CD4-positive, alpha-beta T cell (primary cell): ENCODE measurements around the gene PAOX. TPM values are rescaled to one million over a fixed set of nuclear protein-coding genes. Genes with fewer than 3 reads are reported as not detected.

Experiments
- ATAC-seq: fragments of 200-7000 bp; cut with Tn5 transposase; one replicate; pipeline ENCODE4 v1.10.0; 2022; ENCODE audit warnings: mild to moderate bottlenecking; ENCODE audit not compliant: poor library complexity
- CTCF ChIA-PET: fragments of 350-600 bp; sonication (Branson Sonifier 250); formaldehyde crosslinking; loops from one replicate; lab custom pipeline; 2021; ENCODE audit warnings: antibody characterized with exemption, inconsistent platforms; lab: Charles Lee
- POLR2A ChIA-PET: fragments of 350-600 bp; sonication (Branson Sonifier 250); formaldehyde crosslinking; loops from one replicate; lab custom pipeline; 2021; ENCODE audit warnings: antibody characterized with exemption, inconsistent platforms; lab: Charles Lee
- DNase-seq, 14 experiments: peaks; one replicate each; pipeline ENCODE4 v3.0.0-alpha.2; 2013 to 2020; ENCODE audit warnings: mixed read lengths in 2 of 14
- H3K27ac ChIP-seq, 2 donors: one replicate each; pipeline versions ENCODE4 v1.5.1 to v1.7.0; 2013; ENCODE audit warnings: low read length in 2 of 2, low read depth in 1 of 2, mild to moderate bottlenecking in 1 of 2
- H3K27me3 ChIP-seq, 2 experiments: 1 replicate in 1 of 2; 2 replicates in 1 of 2; pipeline versions ENCODE4 v1.6.1 to v1.7.0; 2013; ENCODE audit warnings: low read length in 2 of 2, control low read depth in 1 of 2, mild to moderate bottlenecking in 1 of 2, moderate library complexity in 1 of 2; ENCODE audit not compliant: insufficient read depth in 2 of 2, control insufficient read depth in 1 of 2
- H3K36me3 ChIP-seq: one replicate; pipeline ENCODE4 v1.6.1; 2013; ENCODE audit warnings: low read length, control low read depth; ENCODE audit not compliant: insufficient read depth
- H3K4me1 ChIP-seq: one replicate; pipeline ENCODE4 v1.6.1; 2013; ENCODE audit warnings: low read length, control low read depth; ENCODE audit not compliant: insufficient read depth
- H3K4me3 ChIP-seq: one replicate; pipeline ENCODE4 v1.5.1; 2013; ENCODE audit warnings: mild to moderate bottlenecking, low read length, moderate library complexity
- H3K9me3 ChIP-seq, 2 experiments: 1 replicate in 1 of 2; 2 replicates in 1 of 2; pipeline versions ENCODE4 v1.6.1 to v1.7.0; 2013; ENCODE audit warnings: low read length in 2 of 2, mild to moderate bottlenecking in 2 of 2, control low read depth in 1 of 2, moderate library complexity in 1 of 2; ENCODE audit not compliant: control insufficient read depth in 1 of 2, insufficient read depth in 1 of 2
- H3K27ac Mint-ChIP-seq: one replicate; pipeline ENCODE4 v1.8.0; 2020; ENCODE audit warnings: mixed read lengths
- H3K27me3 Mint-ChIP-seq: one replicate; pipeline ENCODE4 v1.8.0; 2021; ENCODE audit warnings: mixed read lengths
- H3K36me3 Mint-ChIP-seq: one replicate; pipeline ENCODE4 v1.8.0; 2021; ENCODE audit warnings: low read depth, mixed read lengths
- H3K4me1 Mint-ChIP-seq: one replicate; pipeline ENCODE4 v1.8.0; 2021; ENCODE audit warnings: low read depth, mixed read lengths
- H3K4me3 Mint-ChIP-seq: one replicate; pipeline ENCODE4 v1.8.0; 2020; ENCODE audit warnings: mild to moderate bottlenecking, mixed read lengths
- H3K9me3 Mint-ChIP-seq: one replicate; pipeline ENCODE4 v1.8.0; 2020; ENCODE audit warnings: mixed read lengths
- intact Hi-C, 2 experiments: fragments of 100-400 bp; cut with DNase I in 1 of 2; cut with micrococcal nuclease in 1 of 2; formaldehyde crosslinking; loops; one replicate each; pipeline versions ENCODE4 v1.15.1 to v1.9.0; 2023 to 2025; cut with DNase I, micrococcal nuclease
- total RNA-seq, 174 experiments: library from RNA in 2 of 174; stranded (reverse) in 2 of 174; gene quantifications; one replicate each; pipeline ENCODE4 v1.2.3 and lab custom pipeline; 2021 to 2026
- TF ChIP-seq, protein P1 (sequence below): fragments of 200-600 bp; IDR thresholded peaks from one replicate; pipeline ENCODE4 v1.8.0; 2022; ENCODE audit warnings: antibody characterized with exemption, mild to moderate bottlenecking

The PAOX gene
- total RNA-seq, 2 experiments from 2014 or later, result 1.9 to 2.6 TPM

DNA sequence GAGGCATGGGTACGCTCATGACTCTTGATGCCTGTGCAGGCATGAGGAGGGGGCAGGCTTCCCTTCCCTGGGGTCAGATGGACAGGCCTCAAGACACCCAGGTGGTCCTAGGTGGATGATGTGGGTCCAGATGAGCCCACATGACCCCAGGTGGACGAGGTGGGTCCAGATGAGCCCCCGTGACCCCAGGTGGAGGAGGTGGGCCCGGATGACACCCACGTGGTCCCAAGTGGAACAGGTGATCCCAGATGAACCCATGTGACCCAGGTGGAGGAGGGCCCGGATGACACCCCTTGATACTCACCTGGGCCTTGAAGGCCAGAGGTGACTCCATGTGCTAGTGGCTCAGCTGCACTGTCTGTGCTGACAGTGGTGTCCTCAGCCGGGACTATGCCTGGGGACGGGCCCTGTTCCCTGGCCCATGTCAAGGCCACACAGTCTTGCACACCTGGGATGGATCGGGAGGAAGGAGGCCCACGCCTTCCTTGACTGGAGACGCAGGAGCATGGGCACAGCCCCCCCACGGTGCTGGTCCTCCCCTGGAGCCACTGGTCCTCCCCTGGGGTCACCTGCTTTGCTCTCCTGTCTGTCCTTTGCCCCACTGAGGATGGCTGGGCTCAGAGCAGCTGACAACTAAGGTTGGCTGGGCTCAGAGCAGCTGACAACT lies 28.6 kb upstream of the PAOX start:
- POLR2A ChIA-PET, result no interaction called here
- CTCF ChIA-PET, result interaction anchor here (1.0 kb wide), 1 partner anchor 21 kb away, joined by 4 read pairs; no protein-coding TSS in a partner anchor
- ATAC-seq (no peak), DNase-seq (no peak)
- no peaks in the 10 kb centered on the region for H3K9me3 Mint-ChIP-seq
- Histone ChIP-seq H3K36me3 (no peaks in the 10 kb centered on the region), H3K9me3 (no peaks in the 10 kb centered on the region), H3K27me3 (peaks cover 10 to 18% of the 10 kb centered on the region in 2 experiments), H3K4me1 (no peaks in the 10 kb centered on the region), H3K4me3 (no peak overlapping the region), H3K27ac (no peak overlapping the region)
- no peaks in the 10 kb centered on the region for H3K4me1 Mint-ChIP-seq
- TF ChIP-seq, protein P1, sequence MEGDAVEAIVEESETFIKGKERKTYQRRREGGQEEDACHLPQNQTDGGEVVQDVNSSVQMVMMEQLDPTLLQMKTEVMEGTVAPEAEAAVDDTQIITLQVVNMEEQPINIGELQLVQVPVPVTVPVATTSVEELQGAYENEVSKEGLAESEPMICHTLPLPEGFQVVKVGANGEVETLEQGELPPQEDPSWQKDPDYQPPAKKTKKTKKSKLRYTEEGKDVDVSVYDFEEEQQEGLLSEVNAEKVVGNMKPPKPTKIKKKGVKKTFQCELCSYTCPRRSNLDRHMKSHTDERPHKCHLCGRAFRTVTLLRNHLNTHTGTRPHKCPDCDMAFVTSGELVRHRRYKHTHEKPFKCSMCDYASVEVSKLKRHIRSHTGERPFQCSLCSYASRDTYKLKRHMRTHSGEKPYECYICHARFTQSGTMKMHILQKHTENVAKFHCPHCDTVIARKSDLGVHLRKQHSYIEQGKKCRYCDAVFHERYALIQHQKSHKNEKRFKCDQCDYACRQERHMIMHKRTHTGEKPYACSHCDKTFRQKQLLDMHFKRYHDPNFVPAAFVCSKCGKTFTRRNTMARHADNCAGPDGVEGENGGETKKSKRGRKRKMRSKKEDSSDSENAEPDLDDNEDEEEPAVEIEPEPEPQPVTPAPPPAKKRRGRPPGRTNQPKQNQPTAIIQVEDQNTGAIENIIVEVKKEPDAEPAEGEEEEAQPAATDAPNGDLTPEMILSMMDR, result no peak
- H3K4me3 Mint-ChIP-seq, result no peak overlapping the region
- H3K27me3 Mint-ChIP-seq, result peaks cover 15% of the 10 kb centered on the region
- H3K27ac Mint-ChIP-seq, result no peak overlapping the region
- intact Hi-C loops, result no loop called here
- no peaks in the 10 kb centered on the region for H3K36me3 Mint-ChIP-seq

DNA sequence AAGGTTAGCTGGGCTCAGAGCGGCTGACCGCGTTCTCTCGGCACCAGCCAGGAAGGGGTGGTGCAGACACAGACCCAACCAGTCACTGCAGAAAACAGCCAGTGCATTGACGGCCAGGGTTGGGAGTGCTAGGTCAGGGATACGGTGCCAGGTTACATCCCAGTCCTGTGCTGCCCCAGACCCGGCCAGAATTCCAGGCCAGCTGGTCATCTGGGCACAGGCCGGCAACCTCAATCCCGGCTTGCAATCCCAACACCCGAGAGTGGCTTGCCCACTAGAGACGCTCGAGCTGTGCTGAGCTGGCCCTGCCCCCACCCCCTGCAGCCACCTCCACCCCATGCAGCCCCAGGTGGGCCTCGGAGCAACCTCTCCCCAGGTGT lies 28.1 kb upstream of the PAOX start:
- no peaks in the 10 kb centered on the region for H3K9me3 ChIP-seq
- H3K4me3 ChIP-seq, result no peak overlapping the region
- TF ChIP-seq, protein P1, result no peak
- Mint-ChIP-seq H3K4me1 (no peaks in the 10 kb centered on the region), H3K36me3 (no peaks in the 10 kb centered on the region), H3K9me3 (no peaks in the 10 kb centered on the region), H3K27me3 (peaks cover 10% of the 10 kb centered on the region), H3K4me3 (no peak overlapping the region), H3K27ac (no peak overlapping the region)
- H3K27me3 ChIP-seq, result peaks cover 6 to 16% of the 10 kb centered on the region in 2 experiments
- peaks cover 2% of the 10 kb centered on the region for H3K4me1 ChIP-seq
- no peak overlapping the region for H3K27ac ChIP-seq
- H3K36me3 ChIP-seq, result no peaks in the 10 kb centered on the region
- ATAC-seq (no peak), DNase-seq (no peak)
- intact Hi-C loops, result no loop called here
- CTCF ChIA-PET, result interaction anchor here (1.0 kb wide), 1 partner anchor 21 kb away, joined by 4 read pairs; no protein-coding TSS in a partner anchor
- POLR2A ChIA-PET, result no interaction called here

DNA sequence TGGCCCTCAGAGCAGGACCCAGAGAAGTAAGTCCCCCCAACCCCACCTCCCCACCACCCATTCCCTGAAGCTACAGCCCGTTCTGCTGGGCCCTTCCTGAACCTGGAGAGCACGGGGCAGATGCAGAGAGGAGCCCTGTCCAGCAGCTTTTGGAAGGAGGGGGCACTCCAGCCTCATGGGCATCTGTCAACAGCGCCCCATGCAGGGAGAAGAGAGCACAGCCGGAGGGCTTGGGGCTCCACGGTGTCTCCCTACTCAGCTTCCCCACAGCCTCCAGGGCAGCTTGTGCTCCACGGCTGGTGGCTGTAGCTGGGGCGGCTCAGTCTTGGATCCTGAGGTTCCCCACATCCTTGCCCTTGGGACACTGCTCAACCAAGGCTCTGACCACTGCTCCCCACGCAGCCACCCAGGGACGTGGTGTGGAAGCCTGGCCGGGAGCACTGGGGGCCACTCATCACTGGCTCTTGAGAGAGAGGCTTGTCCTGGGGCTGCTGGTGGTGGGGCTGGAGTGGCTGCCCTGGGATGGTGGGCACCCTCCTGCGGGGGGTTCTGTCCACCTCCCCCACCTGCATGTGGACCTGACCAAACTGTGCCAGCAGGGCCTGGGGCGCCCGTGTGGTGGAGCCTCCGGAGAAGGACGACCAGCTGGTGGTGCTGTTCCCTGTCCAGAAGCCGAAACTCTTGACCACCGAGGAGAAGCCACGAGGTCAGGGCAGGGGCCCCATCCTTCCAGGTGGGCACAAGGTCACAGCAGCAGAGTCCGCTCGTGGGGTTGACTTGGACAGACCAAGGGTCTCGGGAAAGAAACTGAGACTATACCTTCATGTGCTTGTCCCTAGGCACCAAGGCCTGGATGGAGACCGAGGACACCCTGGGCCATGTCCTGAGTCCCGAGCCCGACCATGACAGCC lies 27.4 kb upstream of the PAOX start:
- DNase-seq (no peak), ATAC-seq (no peak)
- CTCF ChIA-PET, result interaction anchor here (1.0 kb wide), 1 partner anchor 22 kb away, joined by 4 read pairs; no protein-coding TSS in a partner anchor
- Histone ChIP-seq H3K9me3 (no peaks in the 10 kb centered on the region), H3K27me3 (peaks cover 2 to 12% of the 10 kb centered on the region in 2 experiments), H3K27ac (no peak overlapping the region), H3K4me1 (peaks cover 9% of the 10 kb centered on the region), H3K4me3 (no peak overlapping the region), H3K36me3 (no peaks in the 10 kb centered on the region)
- no peaks in the 10 kb centered on the region for H3K9me3 Mint-ChIP-seq
- H3K4me1 Mint-ChIP-seq, result no peaks in the 10 kb centered on the region
- intact Hi-C loops, result no loop called here
- TF ChIP-seq, protein P1, result no peak
- H3K36me3 Mint-ChIP-seq, result no peaks in the 10 kb centered on the region
- POLR2A ChIA-PET, result no interaction called here
- no peak overlapping the region for H3K4me3 Mint-ChIP-seq
- H3K27ac Mint-ChIP-seq, result no peak overlapping the region
- peaks cover 7% of the 10 kb centered on the region for H3K27me3 Mint-ChIP-seq
